ENCODE data around the gene OPN1LW.
"Not testable (repeated sequence)": the region's sequence is repeated elsewhere in the genome, so short reads cannot be mapped to it uniquely, and the experiment has no call there.

The OPN1LW gene

DNA sequence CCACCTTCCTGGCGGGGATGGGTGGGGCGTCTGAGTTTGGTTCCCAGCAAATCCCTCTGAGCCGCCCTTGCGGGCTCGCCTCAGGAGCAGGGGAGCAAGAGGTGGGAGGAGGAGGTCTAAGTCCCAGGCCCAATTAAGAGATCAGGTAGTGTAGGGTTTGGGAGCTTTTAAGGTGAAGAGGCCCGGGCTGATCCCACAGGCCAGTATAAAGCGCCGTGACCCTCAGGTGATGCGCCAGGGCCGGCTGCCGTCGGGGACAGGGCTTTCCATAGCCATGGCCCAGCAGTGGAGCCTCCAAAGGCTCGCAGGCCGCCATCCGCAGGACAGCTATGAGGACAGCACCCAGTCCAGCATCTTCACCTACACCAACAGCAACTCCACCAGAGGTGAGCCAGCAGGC lies at the start of gene OPN1LW:
Gene OPN1LW, plus strand, starts transcription at position 234 of the 400 bp plus-strand sequence. Its CDS starts 41 bp downstream, at position 275.
- not testable (repeated sequence) for DNase-seq (ENCODE audit: low spot score)

DNA sequence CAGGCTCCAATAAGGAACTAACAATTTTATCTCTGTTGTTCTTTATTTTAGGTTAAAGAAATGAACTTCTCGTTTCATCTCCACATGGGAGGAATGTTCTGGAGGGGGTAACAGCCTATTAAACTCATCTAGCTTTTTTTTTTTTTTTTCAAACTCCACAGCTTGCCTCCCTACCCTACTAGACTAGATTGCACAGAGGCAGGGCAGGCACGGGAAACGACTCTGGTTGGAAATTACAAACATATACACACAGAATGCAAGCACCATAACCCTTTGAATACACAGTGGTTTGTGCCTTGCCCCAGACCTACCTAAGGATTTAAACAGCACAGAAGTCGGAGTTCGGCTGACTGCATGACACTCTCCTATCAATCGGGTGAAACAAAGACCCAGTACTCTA lies 49.2 kb upstream of the OPN1LW start:
- no peak for DNase-seq (ENCODE audit: low spot score)

DNA sequence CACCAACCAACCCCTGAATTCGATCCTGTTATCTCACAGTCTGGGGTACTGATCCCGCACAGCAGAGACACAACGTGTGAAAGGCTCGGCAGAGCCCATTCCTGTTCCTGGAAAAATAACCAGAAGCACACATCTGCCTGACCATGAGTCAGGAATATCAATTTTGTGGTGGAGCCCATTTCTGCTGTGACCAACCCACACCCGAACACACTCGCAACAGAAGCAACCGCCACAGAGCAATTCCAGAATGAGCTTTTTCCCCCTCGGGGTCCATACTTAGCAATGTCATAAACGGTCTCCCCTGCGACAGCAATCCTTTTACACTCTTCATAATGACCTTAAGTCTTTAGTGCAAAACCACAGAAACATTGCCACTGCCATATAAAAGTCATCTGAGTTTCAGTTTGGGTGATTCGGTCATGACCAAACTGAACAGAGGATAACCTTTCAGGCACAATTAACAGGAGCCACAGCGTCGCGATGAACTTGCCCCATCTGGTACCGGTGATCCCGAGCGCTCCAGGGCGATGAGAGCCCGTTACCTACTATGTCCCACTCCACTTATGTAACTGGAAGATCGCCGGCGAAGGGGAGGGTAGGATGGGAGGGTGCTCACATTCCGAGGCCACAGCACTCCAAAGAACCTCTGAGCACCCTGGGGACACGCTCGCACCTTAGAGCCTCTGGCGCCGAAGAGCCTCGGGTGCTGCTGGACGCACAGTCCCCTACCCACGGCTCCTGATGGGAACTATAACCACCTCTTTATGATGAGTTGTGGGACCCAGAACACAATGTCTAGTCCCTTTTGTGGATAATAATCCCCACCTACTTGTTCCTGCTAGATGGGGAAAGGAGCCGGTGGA lies 47.7 kb upstream of the OPN1LW start:
- peak; percentile 38 for DNase-seq (ENCODE audit: low spot score)

DNA sequence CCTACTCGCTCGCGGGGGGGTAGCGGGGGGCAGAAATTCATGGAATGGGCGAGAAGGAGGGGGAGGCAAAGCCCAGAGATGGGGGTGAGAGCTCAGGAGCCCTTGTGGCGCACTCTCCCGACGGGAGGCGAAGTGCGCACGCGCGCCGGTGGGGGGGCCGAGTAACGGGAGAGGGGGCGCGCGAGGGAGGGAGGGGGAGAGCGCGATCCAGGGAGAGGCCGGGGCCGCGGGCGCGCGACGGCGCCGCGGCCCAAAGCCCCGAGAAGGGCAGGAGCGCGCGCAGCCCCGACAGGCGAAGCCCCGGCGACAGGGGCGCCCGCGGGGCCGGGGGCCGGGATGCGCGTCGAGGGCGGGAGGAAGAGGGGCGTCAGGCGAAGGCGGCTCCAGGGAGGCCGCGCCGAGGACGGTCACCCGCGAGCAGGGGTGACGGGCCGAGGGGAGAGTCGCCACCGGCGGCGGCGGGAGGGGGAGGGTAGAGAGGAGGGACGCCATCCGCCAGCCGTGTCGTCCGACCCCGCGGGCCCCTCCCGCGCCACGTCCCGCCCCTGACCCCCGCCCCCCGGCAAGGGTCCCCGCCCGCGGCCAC lies 46.9 kb upstream of the OPN1LW start:
- peak; percentile 67 for DNase-seq (ENCODE audit: low spot score)

DNA sequence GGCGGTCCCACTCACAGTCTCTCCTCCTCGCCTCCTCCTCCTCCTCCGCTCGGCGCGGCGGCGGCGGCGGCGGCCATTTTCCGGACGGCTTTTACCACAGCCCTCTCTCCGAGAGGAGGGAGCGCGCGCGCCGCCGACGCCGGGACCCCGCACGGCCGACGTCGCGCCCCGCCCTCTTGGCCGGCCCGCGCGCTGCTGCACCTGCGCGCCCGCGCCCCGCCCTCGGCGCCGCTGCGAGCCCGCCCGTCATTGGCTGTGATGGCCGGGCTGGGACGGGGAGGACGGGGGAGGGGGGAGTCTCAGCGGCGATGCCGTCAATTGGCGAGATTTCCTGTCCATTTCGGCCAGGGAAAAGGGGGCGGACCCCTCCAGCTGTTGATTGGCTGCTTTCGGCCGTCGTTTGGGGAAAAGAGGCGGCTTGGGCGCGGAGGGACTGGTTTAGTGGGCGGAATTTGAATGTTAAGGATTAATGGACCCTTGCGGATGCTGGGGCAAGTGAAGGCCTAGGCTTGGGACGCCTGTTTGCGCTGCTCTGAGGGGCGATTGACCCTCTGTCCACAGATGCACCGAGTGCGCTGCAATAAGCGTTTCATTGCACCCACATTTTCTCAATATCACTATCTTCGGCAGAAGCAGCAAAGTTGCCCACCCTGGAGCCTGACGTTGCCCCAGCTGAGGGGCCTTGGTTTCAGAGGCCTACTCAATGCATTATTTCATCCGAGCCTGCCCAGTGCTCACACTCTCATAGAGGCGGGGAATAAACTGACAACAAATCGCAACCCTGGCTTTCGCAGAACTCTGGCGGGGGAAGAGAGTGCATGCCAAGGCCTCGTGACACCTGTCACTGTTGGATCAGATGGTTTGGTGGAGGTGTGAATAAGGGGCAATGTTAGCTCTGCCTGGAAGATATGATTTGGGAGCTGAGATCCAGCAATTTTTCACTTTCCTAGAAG lies 46.2 kb upstream of the OPN1LW start, which contains the start of gene MECP2:
Gene MECP2, minus strand, starts transcription at position 129 of the 953 bp plus-strand sequence.
- DNase-seq (ENCODE audit: low spot score): peak; percentile 93

DNA sequence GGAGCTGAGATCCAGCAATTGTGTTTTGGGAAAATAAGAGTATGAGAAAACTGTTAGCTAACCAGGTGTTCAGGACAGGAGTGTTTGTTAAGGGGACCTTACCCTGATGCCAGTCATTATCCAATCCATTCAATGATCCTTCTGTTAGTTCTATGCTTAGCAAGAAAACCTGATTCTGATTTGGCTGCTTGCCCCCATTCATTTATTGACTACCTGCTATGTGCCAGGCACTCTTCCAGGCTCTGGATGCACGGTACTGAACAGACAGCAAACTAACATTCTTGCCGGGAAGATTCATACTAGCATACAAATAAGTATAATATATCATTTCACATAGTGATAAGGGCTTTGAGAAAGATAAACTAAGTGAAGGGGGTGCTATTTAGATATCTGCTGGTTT lies 45.5 kb upstream of the OPN1LW start:
- no peak for DNase-seq (ENCODE audit: low spot score)

DNA sequence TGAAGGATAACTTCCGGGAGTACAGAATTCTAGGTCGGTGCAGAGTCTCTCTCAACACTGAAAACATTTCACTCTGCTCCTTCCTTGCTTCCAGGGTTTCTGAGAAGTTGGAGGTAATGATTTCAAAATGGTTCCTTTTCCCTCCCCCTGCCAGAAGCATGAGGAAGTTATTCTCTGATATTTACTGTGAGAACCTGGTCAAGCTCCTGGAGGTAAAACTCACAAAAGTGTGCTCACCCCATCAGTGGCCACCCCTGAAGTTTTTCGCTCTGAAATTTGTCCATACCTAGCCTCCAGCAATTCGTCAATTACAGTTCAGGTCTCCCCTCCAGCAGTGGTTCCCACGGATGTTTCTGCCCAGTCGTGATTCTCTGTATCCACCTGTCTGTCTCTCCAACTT lies 30.3 kb upstream of the OPN1LW start:
- DNase-seq (ENCODE audit: low spot score): no peak

DNA sequence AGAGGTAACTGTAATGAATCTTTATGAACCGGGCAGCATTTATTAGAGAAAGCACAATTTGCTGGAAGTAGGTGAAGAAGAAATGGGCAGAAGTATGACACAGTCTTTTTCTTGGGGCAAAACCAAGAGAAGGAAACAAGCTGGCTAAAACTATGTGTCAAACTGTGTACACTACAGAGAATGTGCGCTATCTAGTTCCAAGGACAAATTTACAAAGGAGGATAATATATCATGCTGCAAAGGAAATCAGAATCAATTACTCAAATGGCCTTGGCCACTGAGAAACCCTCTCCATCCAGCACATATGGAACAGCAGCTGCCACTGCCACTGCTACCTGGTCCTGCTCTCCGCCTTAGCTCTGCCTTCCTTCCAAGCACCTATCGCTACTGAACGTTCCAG lies 29.4 kb upstream of the OPN1LW start:
- no peak for DNase-seq (ENCODE audit: low spot score)

DNA sequence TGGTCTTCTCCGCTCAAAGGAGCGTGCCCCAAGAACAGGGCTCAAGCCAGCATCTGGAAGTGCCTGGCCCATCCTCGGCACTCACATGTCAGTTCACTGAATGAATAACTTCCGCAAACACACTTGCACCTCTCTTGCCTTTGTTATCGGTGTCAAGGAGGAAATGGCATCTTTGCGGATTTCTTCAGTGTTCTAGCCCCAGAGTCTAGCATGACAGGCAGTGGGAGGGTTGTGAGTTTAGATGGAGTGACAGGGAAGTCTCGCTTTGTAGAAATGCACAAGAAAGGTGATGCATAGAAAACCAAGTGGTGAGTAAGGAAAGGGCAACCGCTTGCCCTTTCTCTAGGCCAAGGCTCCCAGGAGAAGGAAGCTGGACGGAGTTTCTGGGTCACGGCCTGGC lies 29.0 kb upstream of the OPN1LW start:
- no peak for DNase-seq (ENCODE audit: low spot score)

DNA sequence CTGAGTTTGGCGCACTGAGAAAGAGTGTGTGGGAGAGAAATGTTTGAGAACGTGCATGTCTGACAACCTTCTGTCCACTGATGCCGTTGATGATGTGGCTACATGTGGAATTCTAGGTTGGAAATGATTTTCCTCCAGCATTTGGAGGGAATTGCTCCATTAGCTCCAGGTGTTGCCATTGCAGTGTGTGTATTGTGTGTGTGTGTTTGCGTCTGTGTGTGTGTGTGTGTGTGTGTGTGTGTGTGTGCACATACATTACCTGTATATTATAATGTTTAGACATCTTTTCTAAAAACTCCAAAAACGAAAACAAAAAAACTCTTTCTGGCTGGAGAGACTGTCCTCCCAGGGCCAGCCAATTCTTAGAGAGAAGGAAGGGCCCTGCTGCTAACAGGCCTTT lies 28.3 kb upstream of the OPN1LW start:
- DNase-seq (ENCODE audit: low spot score): no peak

DNA sequence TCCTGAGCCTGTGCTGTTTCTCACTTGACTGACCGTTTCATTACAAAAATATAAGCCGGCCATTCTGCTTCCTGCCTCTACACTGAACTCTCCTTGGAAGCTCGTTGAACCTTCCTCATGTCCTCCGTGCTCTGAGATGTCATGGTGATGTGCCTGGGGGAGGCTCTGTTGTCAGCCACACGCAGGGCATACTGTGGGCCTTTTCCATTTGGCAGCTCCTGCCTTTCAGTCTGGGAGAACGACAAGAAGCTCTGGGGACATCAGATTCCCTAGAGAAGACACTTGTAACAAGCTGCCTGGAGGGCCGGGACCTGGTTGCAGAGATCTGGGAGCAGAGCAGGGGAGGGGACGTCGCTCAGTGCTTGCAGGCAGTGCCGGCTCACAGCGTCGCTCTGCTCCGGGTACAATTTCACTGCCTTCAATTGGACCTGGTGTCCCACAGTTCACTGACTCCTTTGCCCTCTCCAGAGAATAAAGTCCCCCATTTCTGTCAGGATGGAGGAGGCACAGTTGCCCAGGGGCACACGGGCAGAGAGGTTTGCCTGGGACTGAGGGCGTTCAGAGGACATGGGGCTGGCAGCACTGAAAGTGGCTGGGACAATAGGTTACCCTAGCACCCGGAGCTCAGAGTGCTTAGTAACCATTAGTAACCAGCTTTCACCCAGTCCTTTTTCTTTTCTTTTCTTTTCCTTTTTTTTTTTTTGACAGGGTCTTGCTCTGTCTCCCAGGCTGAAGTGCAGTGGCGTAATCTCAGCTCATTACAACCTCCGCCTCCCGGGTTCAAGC lies 27.4 kb upstream of the OPN1LW start:
- no peak for DNase-seq (ENCODE audit: low spot score)

DNA sequence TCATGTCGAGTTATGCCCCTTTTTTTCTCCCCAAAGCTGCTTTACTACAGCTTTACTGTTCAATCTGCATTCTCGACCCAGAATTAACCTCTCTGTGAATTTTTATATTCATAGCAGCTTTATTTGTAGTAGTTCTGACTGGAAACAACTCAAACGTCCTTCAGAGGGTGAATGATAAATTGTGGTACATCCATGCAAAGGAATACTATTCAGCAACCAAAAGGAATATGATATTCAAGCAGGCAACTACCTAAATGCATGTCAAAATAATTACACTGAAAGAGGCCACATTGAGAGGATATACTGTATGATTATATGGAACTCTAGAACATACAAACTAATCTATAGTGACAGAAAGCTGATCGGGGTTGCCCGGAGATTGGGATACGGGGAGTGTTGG lies 26.5 kb upstream of the OPN1LW start:
- DNase-seq (ENCODE audit: low spot score): no peak

DNA sequence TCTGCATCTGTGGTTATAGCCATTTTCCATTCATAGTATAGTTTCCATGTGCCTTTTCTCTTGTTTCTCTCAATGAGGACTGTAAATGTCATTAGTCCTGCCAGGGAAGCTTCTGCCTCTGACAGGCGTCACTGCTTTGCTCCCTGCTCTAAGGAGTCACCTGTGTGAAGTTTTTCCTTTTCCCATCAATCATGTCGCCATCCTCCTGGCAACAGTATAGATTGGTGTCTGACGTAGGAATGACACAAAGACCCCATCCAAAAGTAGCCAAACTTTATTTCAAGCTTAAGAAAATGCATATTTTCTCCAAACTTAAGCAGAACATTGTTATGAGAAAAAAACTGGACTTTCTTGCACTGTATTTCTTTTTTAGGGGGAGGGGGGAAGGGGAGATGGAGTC lies 23.5 kb upstream of the OPN1LW start:
- no peak for DNase-seq (ENCODE audit: low spot score)

DNA sequence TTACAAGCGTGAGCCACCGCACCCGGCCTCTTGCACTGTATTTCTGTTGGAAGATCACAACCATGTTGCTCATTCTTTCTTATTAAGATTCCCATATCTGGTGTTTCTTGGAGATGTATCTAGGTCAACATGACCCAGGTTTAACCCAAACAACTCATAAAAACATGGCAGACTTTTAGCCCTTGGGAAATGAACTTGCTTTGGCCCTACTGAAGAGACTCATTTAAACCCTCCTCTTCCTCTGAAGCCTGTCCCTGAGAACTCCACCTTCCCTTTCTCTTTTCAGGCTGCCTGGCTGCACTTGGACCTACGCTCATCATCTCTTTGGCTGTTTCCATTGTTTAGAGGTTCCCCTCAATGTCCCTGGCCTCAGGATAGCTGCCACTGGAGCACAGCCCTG lies 22.8 kb upstream of the OPN1LW start:
- no peak for DNase-seq (ENCODE audit: low spot score)

DNA sequence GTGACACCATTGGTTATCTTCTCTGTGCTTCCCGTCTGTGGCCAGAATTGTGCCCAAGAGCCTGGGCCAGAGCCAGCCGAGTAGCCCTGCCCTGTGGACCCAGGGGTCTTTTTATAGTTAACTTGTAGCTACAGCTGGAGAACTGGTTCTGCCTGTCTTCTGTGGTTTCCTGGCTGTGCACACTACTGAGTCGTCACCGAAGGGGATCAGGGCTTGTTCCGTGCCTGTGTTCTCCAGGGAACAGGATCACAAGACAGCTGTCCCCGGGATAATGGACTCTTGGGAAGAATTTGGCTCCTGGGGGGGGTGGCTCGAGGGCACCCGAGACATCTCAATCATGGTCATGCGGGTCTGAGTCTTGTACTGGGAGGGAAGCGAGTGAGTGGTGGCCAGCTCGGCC lies 22.1 kb upstream of the OPN1LW start:
- no peak for DNase-seq (ENCODE audit: low spot score)

DNA sequence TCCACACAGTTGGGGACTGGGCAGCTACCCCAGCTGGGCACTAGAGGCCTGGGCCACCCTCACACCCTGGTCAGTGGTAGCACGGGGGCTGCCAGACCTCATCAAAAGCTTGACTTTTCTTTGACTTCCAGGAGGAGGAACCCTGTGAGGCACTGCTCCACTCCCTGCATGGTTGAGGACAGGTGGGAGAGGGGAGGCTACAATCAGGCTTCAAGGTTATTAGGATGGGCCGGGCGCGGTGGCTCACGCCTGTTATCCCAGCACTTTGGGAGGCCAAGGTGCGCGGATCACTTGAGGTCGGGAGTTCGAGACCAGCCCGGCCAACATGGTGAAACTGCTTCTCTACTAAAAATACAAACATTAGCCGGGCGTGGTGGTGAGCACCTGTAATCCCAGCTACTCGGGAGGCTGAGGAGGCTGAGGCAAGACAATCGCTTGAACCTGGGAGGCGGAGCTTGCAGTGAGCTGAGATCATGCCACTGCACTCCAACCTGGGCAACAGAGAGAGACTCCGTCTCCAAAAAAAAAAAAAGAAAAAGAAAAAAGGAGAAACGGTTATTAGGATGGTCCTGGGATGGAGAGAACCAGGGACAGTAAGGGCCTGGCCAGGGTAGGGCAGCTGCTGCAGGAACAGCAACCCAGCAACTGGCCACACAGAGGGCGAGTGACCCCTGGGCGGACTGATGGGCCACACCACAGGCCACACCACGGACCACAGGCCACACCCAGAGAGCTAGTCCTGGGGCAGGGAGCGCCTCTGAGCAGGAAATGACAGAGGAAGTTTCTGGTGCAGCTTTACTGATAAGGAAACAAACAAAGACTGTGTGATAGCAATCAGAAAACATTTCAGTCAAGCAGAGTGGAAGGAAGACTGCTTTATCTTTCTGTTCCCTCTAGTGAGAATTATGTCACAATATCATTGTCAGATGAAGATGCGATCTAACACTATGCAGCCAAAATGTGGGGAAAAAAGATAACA lies 20.5 kb upstream of the OPN1LW start:
- no peak for DNase-seq (ENCODE audit: low spot score)

DNA sequence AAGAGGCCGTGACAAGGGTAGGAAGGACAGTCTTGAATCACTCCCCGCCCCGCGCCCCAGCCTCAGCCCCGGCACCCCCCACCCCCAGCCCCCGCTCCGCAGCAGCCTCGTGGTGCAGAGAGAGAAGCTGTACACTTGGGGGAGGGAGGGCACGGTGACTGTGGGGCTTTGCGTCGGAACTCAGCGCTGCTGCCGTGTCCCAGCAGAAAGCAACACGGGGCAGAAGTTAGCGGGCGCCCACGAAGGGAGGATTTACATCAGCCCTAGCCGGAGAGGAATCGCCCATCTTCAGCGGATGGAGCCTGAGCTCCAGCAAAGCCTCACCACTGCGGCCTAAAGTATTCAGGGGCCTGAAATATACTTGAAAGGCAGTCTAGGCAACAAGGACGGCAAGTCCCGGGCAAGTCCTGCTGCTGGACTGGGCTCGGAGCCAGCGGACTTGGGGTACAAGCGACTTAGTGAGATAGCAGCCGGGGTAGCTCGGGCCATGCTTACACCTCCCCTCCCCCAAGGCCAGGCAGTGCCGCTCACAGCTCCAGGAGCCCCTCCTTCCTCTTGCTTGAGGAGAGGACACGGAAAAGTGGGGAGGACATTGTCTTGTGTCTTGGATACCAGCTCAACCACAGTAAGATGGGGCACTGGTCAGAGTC lies 18.5 kb upstream of the OPN1LW start:
- DNase-seq (ENCODE audit: low spot score): no peak

DNA sequence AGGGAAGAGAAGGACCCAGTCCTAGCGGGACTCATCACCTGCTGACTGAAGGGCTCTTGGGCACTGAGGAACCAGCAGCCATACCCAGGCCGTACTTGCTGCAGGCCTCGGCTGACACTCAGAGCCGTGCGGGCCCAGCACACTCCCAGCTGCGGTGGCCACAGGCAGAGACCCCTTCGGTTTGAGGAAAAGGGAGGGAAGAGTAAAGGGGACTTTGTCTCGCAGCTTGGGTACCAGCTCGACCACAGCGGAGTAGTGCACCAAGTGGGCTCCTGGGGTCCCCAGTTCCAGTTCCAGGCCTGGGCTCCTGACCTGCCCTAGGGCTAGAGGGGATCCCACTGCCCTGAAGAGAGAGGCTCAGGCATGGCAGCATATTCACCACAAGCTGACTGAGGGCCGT lies 17.9 kb upstream of the OPN1LW start:
- no peak for DNase-seq (ENCODE audit: low spot score)

DNA sequence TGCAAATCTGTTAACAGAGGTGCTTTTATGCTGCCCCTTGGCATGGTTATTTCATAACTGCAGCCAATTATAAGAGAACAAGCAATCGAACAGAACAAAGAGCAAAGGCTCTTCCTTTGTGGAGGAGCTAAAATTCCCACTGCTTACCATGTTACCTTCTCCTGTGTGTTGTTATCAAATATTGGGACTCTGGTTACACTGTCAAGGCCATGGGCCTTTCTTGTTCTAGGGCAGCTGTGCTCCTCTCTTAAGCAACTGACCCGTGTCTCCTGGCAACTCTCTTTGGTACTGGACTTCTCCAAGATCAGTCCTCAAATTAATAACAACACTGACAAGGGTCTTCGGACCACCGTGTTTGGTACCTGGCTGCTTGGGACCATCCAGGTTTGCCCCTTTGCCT lies 12.1 kb upstream of the OPN1LW start:
- DNase-seq (ENCODE audit: low spot score): no peak

DNA sequence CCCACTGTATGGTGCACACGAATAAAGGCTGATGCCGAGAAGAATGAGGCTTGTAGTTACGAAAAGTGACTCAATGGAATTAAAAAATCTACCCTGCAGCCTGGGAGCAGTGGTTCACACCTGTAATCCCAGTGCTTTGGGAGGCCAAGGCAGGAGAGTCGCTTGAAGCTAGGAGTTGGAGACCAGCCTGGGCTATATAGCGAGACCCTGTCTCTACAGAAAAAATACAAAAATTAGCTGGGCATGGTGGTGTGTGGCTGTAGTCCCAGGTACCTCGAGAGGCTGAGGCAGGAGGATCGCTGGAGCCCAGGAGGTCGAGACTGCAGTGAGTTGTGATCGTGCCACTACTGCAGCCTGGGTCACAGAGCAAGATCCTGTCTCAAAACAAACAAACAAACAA lies 11.7 kb upstream of the OPN1LW start:
- no peak for DNase-seq (ENCODE audit: low spot score)
